ENCODE data around the gene APLP2.

- TF ChIP-seq CREB1 (IDR thresholded peaks at IDR 0.05; ENCODE audit: low read depth) = no peak
- TF ChIP-seq TCF12 (IDR thresholded peaks at IDR 0.05; ENCODE audit: low read depth) = no peak
- TF ChIP-seq EP300 (IDR thresholded peaks at IDR 0.05; ENCODE audit: borderline replicate concordance) = no peak
- TF ChIP-seq RAD21 (IDR thresholded peaks at IDR 0.05; ENCODE audit: low read depth) = peak; percentile 92
- TF ChIP-seq, protein P1, sequence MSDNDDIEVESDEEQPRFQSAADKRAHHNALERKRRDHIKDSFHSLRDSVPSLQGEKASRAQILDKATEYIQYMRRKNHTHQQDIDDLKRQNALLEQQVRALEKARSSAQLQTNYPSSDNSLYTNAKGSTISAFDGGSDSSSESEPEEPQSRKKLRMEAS (IDR thresholded peaks at IDR 0.05) = no peak
- no peak for TF ChIP-seq TEAD4 (IDR thresholded peaks at IDR 0.05)
- TF ChIP-seq, protein P2, sequence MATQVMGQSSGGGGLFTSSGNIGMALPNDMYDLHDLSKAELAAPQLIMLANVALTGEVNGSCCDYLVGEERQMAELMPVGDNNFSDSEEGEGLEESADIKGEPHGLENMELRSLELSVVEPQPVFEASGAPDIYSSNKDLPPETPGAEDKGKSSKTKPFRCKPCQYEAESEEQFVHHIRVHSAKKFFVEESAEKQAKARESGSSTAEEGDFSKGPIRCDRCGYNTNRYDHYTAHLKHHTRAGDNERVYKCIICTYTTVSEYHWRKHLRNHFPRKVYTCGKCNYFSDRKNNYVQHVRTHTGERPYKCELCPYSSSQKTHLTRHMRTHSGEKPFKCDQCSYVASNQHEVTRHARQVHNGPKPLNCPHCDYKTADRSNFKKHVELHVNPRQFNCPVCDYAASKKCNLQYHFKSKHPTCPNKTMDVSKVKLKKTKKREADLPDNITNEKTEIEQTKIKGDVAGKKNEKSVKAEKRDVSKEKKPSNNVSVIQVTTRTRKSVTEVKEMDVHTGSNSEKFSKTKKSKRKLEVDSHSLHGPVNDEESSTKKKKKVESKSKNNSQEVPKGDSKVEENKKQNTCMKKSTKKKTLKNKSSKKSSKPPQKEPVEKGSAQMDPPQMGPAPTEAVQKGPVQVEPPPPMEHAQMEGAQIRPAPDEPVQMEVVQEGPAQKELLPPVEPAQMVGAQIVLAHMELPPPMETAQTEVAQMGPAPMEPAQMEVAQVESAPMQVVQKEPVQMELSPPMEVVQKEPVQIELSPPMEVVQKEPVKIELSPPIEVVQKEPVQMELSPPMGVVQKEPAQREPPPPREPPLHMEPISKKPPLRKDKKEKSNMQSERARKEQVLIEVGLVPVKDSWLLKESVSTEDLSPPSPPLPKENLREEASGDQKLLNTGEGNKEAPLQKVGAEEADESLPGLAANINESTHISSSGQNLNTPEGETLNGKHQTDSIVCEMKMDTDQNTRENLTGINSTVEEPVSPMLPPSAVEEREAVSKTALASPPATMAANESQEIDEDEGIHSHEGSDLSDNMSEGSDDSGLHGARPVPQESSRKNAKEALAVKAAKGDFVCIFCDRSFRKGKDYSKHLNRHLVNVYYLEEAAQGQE (IDR thresholded peaks at IDR 0.05; ENCODE audit: low read depth) = no peak
These were observed 62.5 kb downstream of the APLP2 start for GRCh38 chr11:130131961-130132850.

Data from Ishikawa (cell line).